ENCODE results near the gene CMSS1.

CMSS1 gene

DNA sequence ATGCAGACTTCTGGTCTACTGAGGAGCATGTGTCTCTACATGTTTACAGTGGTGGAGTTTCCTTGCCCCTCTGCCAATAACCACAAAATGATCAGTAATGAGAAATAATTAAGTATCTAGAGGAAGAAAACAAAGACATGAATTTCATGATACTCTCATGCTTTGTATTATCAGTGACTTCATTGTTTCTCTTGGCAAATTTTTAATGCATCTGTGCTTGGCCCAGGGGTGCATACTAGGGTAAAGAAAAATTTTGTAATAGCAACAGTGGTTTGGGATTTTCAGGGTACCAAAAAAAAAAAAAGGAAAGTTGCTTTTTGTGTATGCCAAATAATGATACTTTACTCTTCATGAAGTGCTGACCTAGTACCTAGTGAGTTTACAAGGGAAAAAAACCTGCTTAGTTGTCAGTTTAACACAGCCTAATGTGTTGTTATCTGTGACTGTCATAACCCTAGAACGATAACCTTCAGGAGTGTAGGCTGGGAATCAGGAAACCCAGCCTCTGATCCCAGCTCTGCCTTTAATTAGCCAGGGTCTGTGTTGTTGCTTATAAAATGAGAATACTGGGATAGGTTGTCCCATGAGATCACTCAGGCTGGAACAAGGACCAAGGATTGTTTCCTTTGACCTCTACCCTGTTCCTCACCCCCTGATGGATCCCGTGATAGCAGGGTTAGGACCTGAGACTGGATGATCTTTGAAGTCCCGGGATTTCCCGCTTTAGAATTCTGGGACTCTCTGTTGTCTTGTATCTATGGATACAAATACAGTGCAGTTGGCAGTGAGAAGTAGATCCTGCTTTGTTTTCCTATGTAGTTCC lies 117.5 kb downstream of the CMSS1 start:
- no peak for DNase-seq (ENCODE audit: low spot score)

DNA sequence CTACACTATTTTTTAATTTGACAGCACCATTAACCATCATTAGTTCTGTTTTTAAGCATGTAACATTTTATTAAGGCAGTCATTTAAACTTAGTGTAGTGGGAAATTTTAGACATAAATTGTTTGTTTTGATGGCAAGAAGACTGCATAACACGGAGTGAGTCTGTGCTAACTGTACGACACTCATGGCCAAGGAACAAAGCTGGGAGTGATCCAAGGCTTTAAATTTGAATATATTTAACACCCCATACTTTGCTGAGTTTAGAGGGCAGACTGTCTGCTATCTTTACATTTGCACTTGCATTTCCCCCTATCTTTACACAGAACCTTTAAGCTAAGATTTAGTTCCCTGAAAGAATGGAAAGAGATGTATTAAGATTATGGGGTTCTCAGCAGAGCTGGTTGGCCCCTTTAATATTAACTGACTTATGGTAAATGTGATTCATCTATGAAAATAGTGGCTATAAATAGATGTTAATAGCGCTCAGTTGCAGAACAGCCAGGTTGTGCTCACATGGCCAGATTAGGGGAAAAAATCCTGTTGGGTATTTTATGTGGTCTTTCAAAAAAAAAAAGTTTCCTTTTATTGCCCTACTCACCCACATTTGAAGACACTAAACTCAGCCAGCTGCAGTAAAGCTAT lies 120.7 kb downstream of the CMSS1 start:
- DNase-seq (ENCODE audit: low spot score) = no peak

DNA sequence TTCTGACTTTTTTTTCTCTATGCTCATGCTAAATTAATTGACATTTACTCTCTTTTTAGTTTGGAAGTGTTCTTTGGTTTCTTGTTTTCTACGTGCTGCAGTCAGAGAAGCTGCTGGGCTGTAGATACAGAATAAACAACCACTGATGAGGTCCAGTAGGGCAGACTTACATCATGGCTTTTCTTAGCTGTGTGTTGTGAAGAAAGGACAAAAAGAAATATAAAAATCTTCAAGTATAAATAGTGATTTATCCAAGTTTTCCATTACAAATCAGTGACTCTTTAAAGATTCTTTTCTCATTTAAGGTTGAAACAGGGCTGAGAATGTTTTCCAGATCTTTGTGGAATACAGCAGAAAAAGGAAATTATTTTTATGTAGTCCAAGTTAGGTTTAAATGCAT lies 122.2 kb downstream of the CMSS1 start:
- no peak for DNase-seq (ENCODE audit: low spot score)

DNA sequence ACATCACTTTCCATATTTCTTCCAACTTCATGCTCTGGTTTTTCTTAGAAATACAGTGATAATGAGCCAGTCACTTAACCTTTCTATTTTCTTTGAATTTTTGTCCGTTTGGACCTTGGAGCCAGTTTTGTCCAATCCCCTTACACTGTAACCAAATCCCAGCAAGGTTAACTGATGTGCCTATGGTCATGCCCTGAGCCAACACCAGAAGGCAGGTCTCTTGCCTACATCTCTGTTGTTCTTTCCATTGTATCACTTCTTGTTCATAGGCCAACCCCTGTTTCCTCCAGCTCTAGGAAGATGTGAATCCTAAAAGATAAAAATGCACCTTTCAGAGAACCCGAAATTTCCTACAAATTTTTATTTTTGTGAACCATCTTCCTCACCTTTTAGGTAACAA lies 122.7 kb downstream of the CMSS1 start:
- no peak for DNase-seq (ENCODE audit: low spot score)

DNA sequence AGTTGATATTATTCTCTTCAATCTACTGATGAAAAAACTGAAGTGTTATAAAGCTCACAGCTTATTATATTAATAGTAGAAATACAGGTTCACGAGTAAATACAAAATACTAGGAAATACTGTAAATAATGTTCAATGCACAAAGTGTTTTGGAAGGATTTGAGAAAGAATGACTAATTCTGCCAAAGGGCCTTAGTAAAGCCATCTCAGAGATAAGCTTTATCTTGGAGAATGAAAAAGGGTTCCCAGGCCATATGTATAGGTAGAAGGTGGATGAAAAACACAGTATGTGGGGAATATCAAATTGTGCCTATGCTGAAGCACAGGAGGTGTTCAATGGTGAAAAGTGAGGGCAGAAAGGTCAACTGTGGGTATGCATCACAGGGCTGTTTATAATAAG lies 123.5 kb downstream of the CMSS1 start:
- DNase-seq (ENCODE audit: low spot score) = no peak

DNA sequence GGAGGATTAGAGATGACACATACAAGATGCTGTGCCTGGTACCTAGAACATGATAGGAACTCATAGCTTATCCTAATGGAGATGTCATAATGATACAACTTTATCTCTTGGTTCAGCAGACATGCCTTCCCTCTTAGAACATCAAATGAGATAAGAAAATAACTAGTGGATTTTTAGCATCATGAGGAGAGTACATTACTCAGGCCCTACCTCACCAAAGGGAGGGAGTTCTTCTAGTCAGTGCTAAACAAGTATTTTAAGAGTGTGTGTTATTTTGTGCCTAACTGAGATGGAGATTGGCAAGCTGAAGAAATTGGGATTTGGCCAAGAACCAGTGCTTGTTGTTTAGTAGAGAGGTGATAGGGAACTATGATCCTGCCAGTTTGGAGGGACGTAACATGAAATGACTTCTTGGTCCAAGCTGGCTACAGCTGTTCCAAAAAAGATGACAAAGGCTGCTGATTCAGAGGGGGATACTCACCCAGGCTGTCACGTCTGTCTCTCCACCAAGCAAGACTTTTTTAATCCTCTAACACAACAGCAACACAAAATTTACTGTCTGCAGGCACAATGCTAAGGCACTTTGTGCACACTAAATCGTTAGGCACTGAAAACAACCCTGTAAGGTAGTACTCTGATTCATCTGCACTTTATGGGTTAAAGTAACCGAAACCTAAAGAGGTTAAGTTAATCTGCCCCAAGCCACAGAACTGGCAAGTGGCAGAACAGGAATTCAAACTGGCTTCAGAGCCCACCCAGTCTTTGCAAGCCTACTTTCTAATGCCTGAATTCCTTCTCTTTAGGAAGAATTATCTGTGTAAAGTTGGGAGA lies 126.5 kb downstream of the CMSS1 start:
- DNase-seq (ENCODE audit: low spot score) = no peak

DNA sequence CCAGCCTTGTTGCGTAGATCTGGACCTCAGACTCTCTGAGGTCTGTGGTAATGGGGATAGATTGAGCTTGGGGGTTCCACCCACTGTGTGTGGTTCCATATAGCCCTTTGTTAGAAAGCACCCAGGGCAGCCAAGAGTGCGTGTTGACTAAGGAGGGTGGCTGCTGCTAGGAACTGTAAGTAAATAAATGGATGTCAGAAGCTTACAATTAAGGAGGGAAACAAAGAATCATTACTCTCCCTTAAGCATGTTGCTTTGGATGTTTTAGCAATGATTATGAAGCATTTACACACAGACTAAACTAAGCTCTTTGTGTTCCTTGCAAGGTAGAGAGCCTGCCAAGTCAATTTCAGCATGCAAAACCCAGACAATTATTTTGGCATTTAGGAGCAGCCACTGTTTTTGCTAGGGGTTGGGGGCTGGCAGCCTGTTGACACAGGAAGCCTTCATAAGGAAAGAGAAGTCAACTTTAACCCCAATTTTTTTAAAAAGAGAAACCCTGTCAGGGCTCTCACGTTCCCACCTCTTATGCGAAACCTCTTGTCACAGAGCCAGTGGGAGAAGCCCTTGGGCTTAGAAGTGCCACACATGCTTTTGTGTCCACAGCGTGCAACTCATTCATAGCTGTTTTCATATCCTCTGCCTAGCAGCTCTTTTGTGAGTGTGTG lies 127.8 kb downstream of the CMSS1 start:
- peak; percentile 31 for DNase-seq (ENCODE audit: low spot score)

DNA sequence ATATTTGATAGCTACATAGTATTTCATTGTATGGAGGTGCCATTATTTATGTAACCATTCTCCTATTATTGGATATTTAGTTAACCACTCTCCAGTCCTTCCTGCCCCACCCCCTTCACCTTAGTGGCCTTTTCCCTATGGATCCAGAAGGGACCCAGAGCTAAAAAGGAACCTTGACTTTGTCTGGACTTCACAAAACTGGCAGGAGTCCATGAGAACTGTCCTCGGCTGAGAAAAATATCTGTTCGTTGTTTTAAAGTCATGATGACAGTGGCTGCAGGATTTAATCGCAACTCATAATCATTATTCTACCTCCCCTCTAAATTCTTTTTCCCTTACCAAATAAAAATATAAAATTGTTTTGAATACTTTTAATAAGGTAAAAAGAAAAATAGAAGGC lies 129.7 kb downstream of the CMSS1 start:
- DNase-seq (ENCODE audit: low spot score) = no peak

DNA sequence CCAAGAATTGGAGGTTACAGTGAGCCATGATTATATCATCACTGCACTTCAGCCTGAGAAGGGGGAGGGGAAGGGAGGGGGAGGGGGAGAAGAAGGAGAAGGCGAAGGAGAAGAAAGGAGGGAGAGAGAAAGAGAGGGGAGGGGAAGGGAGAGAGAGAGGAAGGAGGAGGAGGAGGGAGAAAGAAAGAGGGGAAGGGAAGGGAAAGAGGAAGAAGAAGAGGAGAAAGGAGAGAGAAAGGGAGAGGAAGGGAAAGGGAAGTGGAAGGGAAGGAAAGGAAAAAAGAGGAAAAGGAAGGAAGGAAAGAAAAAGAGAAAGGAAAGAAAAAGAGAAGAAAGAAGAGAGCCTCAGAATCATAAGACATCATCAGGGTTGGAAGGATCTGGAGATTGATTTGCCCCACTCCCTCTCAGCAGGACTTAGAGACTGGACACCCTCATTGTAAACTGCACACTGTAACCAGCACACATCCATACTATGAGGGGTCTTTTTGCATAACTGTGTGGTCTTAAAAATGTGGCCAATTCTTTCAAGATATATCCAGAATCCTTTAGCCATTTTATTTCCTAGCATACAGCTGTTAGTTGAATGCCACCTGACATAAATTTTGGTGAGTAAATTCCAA lies 130.9 kb downstream of the CMSS1 start:
- no peak for DNase-seq (ENCODE audit: low spot score)

DNA sequence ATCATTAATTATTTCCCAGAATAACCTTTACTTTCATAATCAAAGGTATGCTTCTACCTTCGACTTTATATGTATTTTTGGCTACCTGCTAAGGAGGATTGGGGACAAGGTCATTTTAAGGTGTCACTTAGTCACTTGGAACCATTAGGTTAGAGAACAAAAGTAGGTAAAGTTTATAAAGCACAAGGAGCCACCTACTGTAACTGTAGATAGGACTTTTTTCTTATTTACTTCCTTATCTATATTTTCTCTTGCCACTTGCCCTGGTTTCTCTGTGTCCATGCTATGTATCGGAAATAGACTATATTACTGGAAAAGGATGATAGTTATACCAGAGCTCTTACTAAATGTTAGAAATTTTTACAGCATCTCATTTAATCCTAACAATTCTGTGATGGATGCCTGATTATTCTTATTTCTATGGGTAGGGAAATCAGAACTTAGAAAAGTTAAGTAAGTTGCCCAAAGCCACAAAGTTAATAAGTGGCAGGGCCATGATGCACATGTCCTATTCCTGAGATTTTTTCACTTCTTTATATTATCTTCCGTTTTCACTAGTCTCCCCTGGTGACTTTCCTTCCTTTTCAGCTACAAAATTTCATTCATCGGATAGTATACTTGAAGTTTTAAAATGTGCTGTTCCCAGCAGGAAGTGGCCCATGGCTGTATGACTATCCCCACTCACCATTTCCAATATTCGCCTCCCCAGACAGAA lies 132.5 kb downstream of the CMSS1 start:
- DNase-seq (ENCODE audit: low spot score) = no peak

DNA sequence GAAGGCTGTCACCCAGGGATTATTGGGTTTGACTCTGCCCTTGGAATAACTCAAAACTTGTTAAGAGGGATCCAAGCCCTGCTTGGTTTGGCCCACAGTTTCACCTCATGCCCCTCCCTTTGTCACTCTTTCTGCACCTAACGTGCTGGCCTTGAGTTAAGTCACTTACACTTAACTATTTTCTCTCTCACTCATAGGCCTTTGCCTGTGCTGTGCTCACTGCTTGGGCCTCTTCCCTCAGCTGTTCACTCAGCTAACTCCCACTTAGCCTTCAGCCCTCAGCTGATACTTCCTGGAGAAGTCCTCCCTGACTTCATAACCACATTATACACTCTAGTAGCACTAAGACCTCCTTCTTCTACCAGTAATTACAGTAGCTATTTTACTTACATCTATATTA lies 133.3 kb downstream of the CMSS1 start:
- DNase-seq (ENCODE audit: low spot score) = no peak

DNA sequence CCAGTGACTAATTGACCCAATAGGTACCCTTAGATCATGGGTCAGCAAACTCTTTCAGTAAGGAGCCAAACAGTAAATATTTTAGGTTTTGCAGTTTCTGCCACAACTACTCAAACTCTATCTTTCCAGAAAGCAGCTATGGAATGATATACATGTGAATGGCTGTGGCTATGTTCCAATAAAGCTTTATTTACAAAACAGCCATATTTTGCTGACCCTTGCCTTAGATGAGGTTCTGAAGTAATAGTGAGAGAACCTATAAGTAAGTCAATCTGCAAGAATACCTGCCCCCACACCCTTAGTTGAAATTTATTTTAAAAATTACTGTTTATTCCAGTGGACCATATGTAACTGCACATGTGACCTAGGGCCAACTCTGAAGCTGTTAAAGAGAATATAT lies 134.0 kb downstream of the CMSS1 start:
- no peak for DNase-seq (ENCODE audit: low spot score)

DNA sequence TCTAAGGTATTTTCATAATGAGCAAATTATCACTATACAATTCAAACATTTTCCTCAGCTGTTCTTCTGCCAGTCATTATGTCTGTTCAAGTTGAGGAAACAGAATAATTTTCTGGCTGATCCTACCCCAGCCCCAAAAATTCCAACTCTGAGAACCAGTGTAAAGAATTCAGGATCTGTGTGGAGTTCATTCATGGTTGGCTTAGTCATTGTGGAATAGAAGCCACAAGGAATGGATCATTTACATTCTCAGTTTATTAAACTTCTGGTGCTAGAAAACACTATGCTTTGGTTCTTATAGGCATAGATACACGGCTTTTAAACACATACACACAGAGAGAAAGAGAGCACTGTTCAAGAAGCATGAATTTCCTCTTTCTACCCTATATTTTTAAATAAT lies 134.6 kb downstream of the CMSS1 start:
- DNase-seq (ENCODE audit: low spot score) = peak; percentile 58

DNA sequence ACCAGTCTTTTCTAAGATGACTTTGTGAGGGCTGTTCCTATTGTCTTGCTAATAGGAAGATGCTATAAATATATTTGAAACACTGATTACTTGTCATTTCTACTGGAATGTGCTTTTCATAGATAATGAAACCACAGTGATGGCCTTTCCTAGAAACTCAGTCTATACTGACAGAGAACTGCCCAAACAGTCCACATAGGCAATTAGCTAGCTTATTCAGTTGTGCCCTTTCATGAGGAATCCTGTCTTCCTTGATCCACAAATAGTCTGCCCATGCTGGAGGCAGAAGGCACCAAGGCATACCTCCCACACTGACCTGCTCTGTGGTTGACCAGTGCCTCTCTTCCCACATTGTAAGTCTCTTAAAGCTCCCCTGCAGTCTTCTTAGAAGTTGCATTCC lies 135.9 kb downstream of the CMSS1 start:
- no peak for DNase-seq (ENCODE audit: low spot score)

DNA sequence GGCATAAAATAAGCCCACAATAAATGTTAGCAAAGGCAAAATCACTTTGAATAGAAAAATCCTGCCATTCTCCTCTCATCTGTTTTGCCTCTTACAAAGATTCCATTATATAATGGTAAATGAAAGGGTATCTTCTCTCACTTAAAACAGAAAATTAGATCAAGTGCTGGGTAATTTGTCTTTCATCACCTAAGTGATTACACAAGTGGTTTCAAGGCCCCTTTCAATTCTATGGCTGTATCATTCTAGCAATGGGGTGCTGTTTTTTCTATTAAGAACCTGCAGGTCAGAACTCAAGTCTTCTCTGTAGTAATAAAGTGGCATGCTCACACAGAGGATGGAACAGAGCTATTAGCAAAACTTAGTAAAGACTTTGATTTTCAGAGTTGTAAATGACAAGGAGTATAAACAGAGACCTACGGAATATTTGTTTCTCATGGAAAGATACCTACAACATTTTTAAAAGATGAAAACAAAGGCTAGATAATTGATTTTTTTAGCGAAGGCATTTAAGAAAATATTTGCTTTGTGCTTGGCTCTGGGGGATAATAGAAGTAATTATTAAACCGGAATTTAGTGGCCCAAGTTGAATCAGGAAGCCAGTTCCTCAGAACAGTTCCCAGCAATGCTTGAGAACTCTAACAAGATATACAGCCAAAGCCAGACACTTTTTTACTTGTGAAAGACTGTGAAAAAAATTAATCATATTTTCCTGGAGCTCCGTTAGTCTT lies 137.4 kb downstream of the CMSS1 start:
- DNase-seq (ENCODE audit: low spot score) = no peak

DNA sequence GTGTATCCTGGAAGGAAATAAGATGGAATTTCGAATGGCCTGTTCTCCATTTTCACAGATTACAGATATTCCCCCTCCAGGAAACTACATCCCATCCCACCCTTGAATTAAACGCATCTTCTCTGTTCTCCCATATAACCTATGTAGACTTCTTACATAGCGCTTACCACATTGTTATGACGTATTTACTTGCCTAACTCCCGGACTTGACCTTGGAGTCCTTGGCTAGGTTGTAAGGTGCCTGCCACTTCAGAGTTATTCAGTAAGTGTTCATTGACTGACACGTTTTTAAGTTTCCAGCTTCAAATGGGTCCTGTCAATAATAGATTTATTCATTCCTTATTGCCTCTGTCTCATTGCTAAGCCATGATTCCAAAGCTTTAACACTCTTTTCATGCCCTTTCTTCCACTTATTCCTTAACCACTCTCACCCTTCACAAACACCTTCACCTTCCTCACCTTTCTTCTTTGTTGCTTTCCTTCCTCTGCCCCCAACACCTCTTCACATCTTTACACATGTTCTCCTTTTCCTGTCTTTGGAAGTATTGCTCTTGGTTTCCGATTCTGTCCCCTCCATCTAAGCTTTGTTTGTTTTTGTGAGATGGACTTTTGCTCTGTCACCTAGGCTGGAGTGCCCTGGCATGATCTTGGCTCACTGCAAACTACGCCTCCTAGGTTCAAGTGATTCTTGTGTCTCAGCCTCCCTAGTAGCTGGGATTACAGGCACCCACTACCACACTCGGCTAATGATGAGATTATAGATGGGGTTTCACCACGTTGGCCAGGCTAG lies 138.3 kb downstream of the CMSS1 start:
- no peak for DNase-seq (ENCODE audit: low spot score)

DNA sequence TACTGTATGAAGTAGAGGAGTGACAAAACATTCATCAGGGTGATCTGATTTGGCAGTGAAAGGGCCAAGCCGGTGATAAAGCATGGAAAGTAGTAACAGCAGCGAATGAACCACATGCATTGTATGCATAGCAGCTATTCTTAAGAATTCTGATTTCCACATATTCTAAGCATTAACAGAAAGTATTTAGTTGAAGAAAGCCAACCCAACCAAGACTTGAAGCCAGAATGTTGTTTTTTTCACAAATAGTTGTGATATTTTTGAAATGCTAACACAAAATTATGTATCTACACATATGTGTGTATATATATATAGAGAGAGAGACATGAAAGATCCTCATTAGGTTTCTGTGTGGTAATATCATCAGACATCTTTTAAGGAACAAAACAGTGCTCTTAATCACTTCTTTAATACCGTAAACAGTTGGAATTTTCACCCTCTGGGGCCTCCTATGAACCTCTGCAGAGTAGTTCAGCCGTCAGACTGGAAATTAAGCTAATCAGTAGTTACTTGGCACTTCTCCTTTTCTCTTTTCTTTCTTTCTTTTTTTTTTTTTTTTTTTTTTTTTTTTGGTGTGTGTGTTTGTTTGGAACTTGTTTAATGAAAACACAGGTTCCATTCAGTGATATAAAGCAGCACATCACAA lies 139.6 kb downstream of the CMSS1 start:
- no peak for DNase-seq (ENCODE audit: low spot score)

DNA sequence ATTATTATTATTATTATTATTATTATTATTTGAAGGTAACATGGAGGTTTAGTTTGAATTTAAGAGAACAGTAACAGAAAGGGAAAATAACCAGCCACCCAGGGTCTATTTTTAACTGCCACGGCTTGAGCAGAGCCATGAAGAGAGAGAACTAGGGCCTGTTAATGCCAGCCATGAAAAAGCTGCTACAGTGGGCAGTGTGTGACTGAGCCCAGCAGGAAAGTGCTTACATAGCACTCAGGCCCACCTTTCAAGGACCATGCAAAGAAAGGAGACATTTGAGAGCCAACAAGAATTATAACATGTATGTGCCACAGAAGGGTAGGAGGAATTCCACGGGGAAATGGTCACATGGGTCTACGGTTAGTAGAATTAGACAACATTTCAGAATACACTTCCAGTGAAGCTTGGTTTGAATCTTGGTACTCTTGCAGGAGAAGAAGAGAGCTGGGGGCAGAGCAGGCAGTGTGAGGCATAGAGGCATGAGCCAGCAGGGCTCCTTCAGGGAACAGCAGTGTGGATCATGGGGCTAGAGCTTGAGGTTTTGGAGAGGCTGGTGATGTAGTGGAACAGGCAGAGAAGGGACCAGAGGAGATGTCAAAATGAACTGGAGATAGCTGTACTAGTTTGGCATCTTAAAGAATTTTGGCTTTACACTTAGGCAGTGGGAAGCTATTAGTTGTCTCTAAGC lies 140.7 kb downstream of the CMSS1 start:
- DNase-seq (ENCODE audit: low spot score) = no peak

Measured in AG08395 (cell line).